GM10248 (cell line): ENCODE results near the gene DNMBP.

ENCODE experiments used
- CTCF ChIA-PET: fragments of 300-600 bp; sonication (Branson Sonifier 250); formaldehyde crosslinking; extraction: SDS; loops from one replicate; lab custom pipeline; 2021; ENCODE audit warnings: antibody characterized with exemption; lab: Yijun Ruan, JAX
- POLR2A ChIA-PET: fragments of 350-650 bp; sonication (Branson Sonifier 250); formaldehyde crosslinking; extraction: SDS; loops from one replicate; lab custom pipeline; 2020; ENCODE audit warnings: antibody characterized with exemption; lab: Yijun Ruan, JAX
- DNase-seq: peaks from one replicate; pipeline ENCODE4 v3.0.0; 2012; ENCODE audit errors: extremely low spot score
- CTCF ChIP-seq: IDR thresholded peaks from 2 replicates; pipeline ENCODE4 v1.5.1; 2012; ENCODE audit warnings: mild to moderate bottlenecking, low read depth; ENCODE audit errors: extremely low read depth, missing control alignments, control extremely low read depth

The DNMBP gene

GRCh38 chr10:99860466-99860865 is 149.3 kb downstream of the DNMBP start:
- POLR2A ChIA-PET, result no interaction called here
- no peak for DNase-seq
- no peak for TF ChIP-seq CTCF
- CTCF ChIA-PET, result interaction anchor here (0.8 to 3.9 kb wide), 2 partner anchors 15 to 185 kb away, joined by 3 to 42 read pairs; no protein-coding TSS in a partner anchor

GRCh38 chr10:99859585-99859984 is 150.2 kb downstream of the DNMBP start:
- POLR2A ChIA-PET, result interaction anchor here (0.7 kb wide), 1 partner anchor 209 kb away, joined by 3 read pairs; no protein-coding TSS in a partner anchor

DNA sequence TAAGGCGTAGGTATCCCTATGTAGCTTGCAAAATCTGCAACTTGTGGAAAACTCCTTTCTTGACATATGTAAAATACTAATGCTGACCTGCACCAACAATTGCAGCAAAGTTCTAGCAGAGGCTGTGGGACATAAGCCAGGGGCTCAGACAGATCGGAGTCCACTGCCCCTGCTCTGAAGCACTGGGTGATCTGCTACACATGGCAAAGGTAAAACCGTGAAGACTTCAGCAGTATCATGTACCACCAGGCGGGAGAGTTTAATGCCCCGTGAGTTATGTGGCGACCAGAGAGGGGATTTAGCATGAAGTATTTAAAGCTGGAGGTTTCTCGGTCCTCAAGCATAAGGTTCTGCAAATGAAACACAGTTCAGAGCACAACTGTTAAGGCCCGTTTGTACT is 150.9 kb downstream of the DNMBP start:
- ChIA-PET CTCF (interaction anchor here (0.9 to 3.9 kb wide), 8 partner anchors 10 to 187 kb away, joined by 3 to 42 read pairs (median 3); no protein-coding TSS in a partner anchor), POLR2A (no interaction called here)
- DNase-seq, result no peak
- no peak for TF ChIP-seq CTCF

More at GRCh38 chr10:99859585-99859984, 150.2 kb downstream of the DNMBP start:
- TF ChIP-seq CTCF, result peak; percentile 25
- CTCF ChIA-PET, result interaction anchor here (0.8 to 3.9 kb wide), 8 partner anchors 9 to 186 kb away, joined by 3 to 42 read pairs (median 3); no protein-coding TSS in a partner anchor
- no peak for DNase-seq

GRCh38 chr10:99855479-99856071 is 154.2 kb downstream of the DNMBP start:
- no peak for TF ChIP-seq CTCF
- ChIA-PET POLR2A (no interaction called here), CTCF (interaction anchor here (0.7 to 3.8 kb wide), 4 partner anchors 8 to 191 kb away, joined by 3 to 39 read pairs (median 4); no protein-coding TSS in a partner anchor)
- no peak for DNase-seq

- no peak for DNase-seq
- TF ChIP-seq CTCF, result no peak
- CTCF ChIA-PET, result interaction anchor here (0.8 to 3.8 kb wide), 4 partner anchors 9 to 42 kb away, joined by 3 to 39 read pairs (median 4); no protein-coding TSS in a partner anchor
- POLR2A ChIA-PET, result no interaction called here
Observed at GRCh38 chr10:99854860-99855259, 154.9 kb downstream of the DNMBP start.

DNA sequence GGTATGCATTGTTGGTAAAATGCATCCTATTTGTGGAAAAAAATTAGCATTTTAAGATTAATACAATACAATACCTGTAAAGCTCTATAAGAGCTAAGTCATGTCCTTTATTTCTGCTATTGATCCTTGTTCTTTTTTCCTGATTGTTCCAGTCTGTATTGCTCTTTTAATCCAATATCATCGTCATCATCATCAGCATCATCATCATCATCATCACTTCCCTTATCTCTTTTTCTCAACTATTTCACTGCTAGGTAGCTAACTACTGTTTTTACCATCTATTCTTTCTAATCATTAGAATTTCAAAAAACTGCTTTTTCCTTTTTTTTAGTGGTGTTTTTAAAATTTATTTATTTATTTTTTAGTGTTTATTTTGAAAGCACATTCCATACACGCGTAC is 156.1 kb downstream of the DNMBP start:
- no peak for TF ChIP-seq CTCF
- CTCF ChIA-PET, result interaction anchor here (1.8 to 3.8 kb wide), 3 partner anchors 8 to 192 kb away, joined by 5 to 39 read pairs (median 15); no protein-coding TSS in a partner anchor
- POLR2A ChIA-PET, result no interaction called here
- DNase-seq, result no peak
